ENCODE results near the gene PTPRN2. TPM values are rescaled to one million over a fixed set of nuclear protein-coding genes. Genes with fewer than 3 reads are reported as not detected.

The PTPRN2 gene
- total RNA-seq, 1 experiment from 2014 or later = 1.1 TPM

- in situ Hi-C loops (cut with HindIII; ENCODE audit: low pct_unique_long_range_greater_than_20kb, low sequenced_read_pairs) (no loop called here), intact Hi-C loops (cut with micrococcal nuclease; ENCODE audit: unreplicated experiment) (no loop called here)
- H3K27me3 ChIP-seq (ENCODE audit: control insufficient read depth, insufficient read depth, low read length) = peaks cover 3% of the 10 kb centered on the region; the same call in 1 of the 2 replicates
- ChIA-PET POLR2A (no interaction called here), CTCF (no interaction called here)
- TF ChIP-seq SIN3A (IDR thresholded peaks at IDR 0.05; ENCODE audit: borderline replicate concordance, insufficient read depth, low read depth, low read length) (no peak), REST (IDR thresholded peaks at IDR 0.05; ENCODE audit: insufficient read depth in 1 of 2, low read depth in 2 of 2, low read length in 1 of 2) (no peak), TCF7L2 (IDR thresholded peaks at IDR 0.05; ENCODE audit: low read depth, low read length) (no peak), CTCF (IDR thresholded peaks at IDR 0.05) (no peak), POLR2AphosphoS5 (IDR thresholded peaks at IDR 0.05; ENCODE audit: low read depth, low read length) (no peak)
- H3K9me3 ChIP-seq (ENCODE audit: control insufficient read depth, insufficient read depth, low read depth, low read length) = no peaks in the 10 kb centered on the region
- H3K4me1 ChIP-seq (ENCODE audit: control insufficient read depth, insufficient read depth, low read length) = no peaks in the 10 kb centered on the region
- ATAC-seq (no peak), DNase-seq (ENCODE audit: low read depth, low spot score) (no peak)
- H3K27ac ChIP-seq (ENCODE audit: low read length) = no peak overlapping the region
- no peaks in the 10 kb centered on the region for H3K36me3 ChIP-seq (ENCODE audit: control insufficient read depth, insufficient read depth, low read length)
- no peak overlapping the region for H3K4me3 ChIP-seq (ENCODE audit: low read depth in 2 of 2, low read length in 2 of 2)
- no TSS peak for BruUV-seq (replicated peaks)
Measured at GRCh38 chr7:158072991-158073730, 514.5 kb downstream of the PTPRN2 start.

GRCh38 chr7:158070222-158070920 lies 517.3 kb downstream of the PTPRN2 start:
- DNase-seq (ENCODE audit: low read depth, low spot score) (no peak), ATAC-seq (no peak)
- no peak overlapping the region for H3K4me3 ChIP-seq (ENCODE audit: low read depth in 2 of 2, low read length in 2 of 2)
- H3K27ac ChIP-seq (ENCODE audit: low read length) = no peak overlapping the region
- BruUV-seq (replicated peaks) = no TSS peak
- no peaks in the 10 kb centered on the region for H3K4me1 ChIP-seq (ENCODE audit: control insufficient read depth, insufficient read depth, low read length)
- ChIA-PET POLR2A (no interaction called here), CTCF (no interaction called here)
- no peaks in the 10 kb centered on the region for H3K27me3 ChIP-seq (ENCODE audit: control insufficient read depth, insufficient read depth, low read length)
- intact Hi-C loops (cut with micrococcal nuclease; ENCODE audit: unreplicated experiment) (no loop called here), in situ Hi-C loops (cut with HindIII; ENCODE audit: low pct_unique_long_range_greater_than_20kb, low sequenced_read_pairs) (no loop called here)
- no peaks in the 10 kb centered on the region for H3K9me3 ChIP-seq (ENCODE audit: control insufficient read depth, insufficient read depth, low read depth, low read length)
- no peaks in the 10 kb centered on the region for H3K36me3 ChIP-seq (ENCODE audit: control insufficient read depth, insufficient read depth, low read length)
- TF ChIP-seq TCF7L2 (IDR thresholded peaks at IDR 0.05; ENCODE audit: low read depth, low read length) (no peak), REST (IDR thresholded peaks at IDR 0.05; ENCODE audit: insufficient read depth in 1 of 2, low read depth in 2 of 2, low read length in 1 of 2) (no peak), SIN3A (IDR thresholded peaks at IDR 0.05; ENCODE audit: borderline replicate concordance, insufficient read depth, low read depth, low read length) (no peak), CTCF (IDR thresholded peaks at IDR 0.05) (no peak), POLR2AphosphoS5 (IDR thresholded peaks at IDR 0.05; ENCODE audit: low read depth, low read length) (no peak)
